Large intestine (tissue), 3 donors: ENCODE measurements around the gene LRRC75A. TPM values are rescaled to one million over a fixed set of nuclear protein-coding genes. Genes with fewer than 3 reads are reported as not detected.
A peak's percentile ranks its signal among the peaks of the same experiment; 100 is the strongest.

Experiments
- DNase-seq, 2 donors: peaks; one replicate each; pipeline versions ENCODE4 v3.0.0 to v3.0.0-alpha.2; 2013
- H3K27ac ChIP-seq: one replicate; pipeline ENCODE4 v1.5.1; 2013; ENCODE audit warnings: low read length
- H3K27me3 ChIP-seq: 2 replicates; pipeline ENCODE4 v1.6.1; 2013; ENCODE audit warnings: low read length; ENCODE audit not compliant: control insufficient read depth, insufficient read depth
- H3K36me3 ChIP-seq: 2 replicates; pipeline ENCODE4 v1.6.1; 2013; ENCODE audit warnings: low read length; ENCODE audit not compliant: control insufficient read depth, insufficient read depth
- H3K4me1 ChIP-seq: one replicate; pipeline ENCODE4 v1.6.1; 2013; ENCODE audit warnings: low read length; ENCODE audit not compliant: control insufficient read depth, insufficient read depth
- H3K4me3 ChIP-seq: one replicate; pipeline ENCODE4 v1.5.1; 2013; ENCODE audit warnings: low read length
- H3K9me3 ChIP-seq: one replicate; pipeline ENCODE4 v1.6.1; 2013; ENCODE audit warnings: mild to moderate bottlenecking, low read depth, low read length, moderate library complexity; ENCODE audit not compliant: control insufficient read depth
- WGBS: methylation state at CpG from one replicate; pipeline ENCODE4 v1.1.5; 2013; ENCODE audit warnings: low lambda C conversion rate; ENCODE audit not compliant: insufficient coverage; 5-methylcytosine and 5-hydroxymethylcytosine counted together
- polyA plus RNA-seq: library from polyadenylated mRNA; unstranded; fragments of 120-200 nt; gene quantifications from one replicate; pipeline ENCODE4 v1.2.1, GENCODE V29; 2013

The LRRC75A gene
- polyA plus RNA-seq, 1 donor, result 37.2 TPM

GRCh38 chr17:16484445-16485175 is 7.4 kb downstream of the LRRC75A start:
- H3K4me3 ChIP-seq, result no peak overlapping the region
- H3K9me3 ChIP-seq, result no peaks in the 10 kb centered on the region
- H3K27ac ChIP-seq, result peak overlapping the region; percentile 28
- 71% methylated on average over 1 of the region's 19 CpGs for WGBS
- peaks cover 66% of the 10 kb centered on the region for H3K4me1 ChIP-seq
- DNase-seq, result no peak
- H3K27me3 ChIP-seq, result no peaks in the 10 kb centered on the region
- H3K36me3 ChIP-seq, result peaks cover 24% of the 10 kb centered on the region

DNA sequence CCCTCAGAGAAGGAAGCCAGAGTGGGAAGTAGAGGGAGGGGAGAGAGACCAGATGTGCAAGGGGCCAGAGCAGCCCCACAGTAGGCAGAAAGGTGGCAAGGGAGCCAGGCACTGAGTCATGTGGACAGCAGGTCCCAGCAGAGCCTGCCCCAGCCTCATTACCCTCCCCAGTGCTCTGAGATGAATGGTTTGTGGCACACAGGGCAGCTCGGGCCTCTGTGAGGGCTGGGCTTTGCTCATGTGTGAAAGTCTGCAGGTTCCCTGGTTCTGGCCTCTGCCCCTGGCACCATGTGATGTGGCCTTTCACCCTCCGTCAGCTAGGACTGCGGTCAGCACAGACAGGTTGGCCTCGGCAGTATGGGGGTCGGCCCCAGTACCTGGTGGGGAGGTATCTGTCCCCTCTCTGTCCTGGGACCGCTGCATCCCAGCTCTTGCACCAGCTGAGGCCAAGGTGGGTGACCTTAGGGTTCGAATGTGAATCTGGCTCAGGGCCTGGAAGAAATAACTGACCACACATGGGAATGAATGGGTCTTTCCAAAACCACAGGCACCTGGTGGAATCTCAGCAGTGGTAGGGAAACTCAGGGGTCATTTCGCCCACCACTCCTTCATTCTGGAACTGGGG is 8.9 kb downstream of the LRRC75A start:
- Histone ChIP-seq H3K27me3 (no peaks in the 10 kb centered on the region), H3K4me3 (no peak overlapping the region), H3K27ac (no peak overlapping the region), H3K36me3 (peaks cover 31% of the 10 kb centered on the region), H3K9me3 (no peaks in the 10 kb centered on the region), H3K4me1 (peaks cover 62% of the 10 kb centered on the region)
- WGBS, result no CpG with 5 or more reads among the region's 8 CpGs
- DNase-seq, result no peak

GRCh38 chr17:16482253-16482652 is 9.7 kb downstream of the LRRC75A start:
- Histone ChIP-seq H3K4me3 (no peak overlapping the region), H3K27ac (no peak overlapping the region), H3K4me1 (peaks cover 62% of the 10 kb centered on the region), H3K27me3 (no peaks in the 10 kb centered on the region), H3K36me3 (peaks cover 26% of the 10 kb centered on the region), H3K9me3 (no peaks in the 10 kb centered on the region)
- no peak for DNase-seq
- no CpG with 5 or more reads among the region's 8 CpGs for WGBS

DNA sequence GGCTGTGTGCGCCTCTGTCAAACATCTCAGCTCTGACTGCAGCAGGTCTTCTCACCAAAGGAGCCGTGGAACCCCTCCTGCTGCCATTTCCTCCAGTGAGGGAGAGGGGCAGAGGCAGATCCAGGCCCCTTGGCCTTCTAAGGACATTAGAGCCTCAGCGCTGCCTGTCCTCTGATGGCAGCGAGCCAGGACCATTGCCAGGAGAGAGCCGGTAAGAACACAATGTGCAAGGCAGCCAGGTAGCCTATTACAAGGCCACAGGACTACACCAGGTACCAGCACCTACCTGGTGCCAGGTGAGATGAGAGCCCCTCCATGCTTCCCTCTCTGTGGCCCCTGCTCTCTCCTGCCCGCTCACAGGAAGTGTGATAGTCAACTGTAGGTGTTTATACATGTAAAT is 11.0 kb downstream of the LRRC75A start:
- Histone ChIP-seq H3K4me3 (no peak overlapping the region), H3K27me3 (no peaks in the 10 kb centered on the region), H3K27ac (no peak overlapping the region), H3K9me3 (no peaks in the 10 kb centered on the region), H3K4me1 (peaks cover 54% of the 10 kb centered on the region), H3K36me3 (peaks cover 22% of the 10 kb centered on the region)
- no peak for DNase-seq
- WGBS, result 100% methylated on average over 1 of the region's 6 CpGs

- H3K4me3 ChIP-seq, result no peak overlapping the region
- H3K4me1 ChIP-seq, result peaks cover 46% of the 10 kb centered on the region
- no peaks in the 10 kb centered on the region for H3K9me3 ChIP-seq
- peaks cover 22% of the 10 kb centered on the region for H3K36me3 ChIP-seq
- peak overlapping the region; percentile 26 for H3K27ac ChIP-seq
- WGBS, result no CpG with 5 or more reads among the region's 2 CpGs
- H3K27me3 ChIP-seq, result no peaks in the 10 kb centered on the region
- no peak for DNase-seq
These were observed 12.7 kb downstream of the LRRC75A start for GRCh38 chr17:16479264-16479663.

DNA sequence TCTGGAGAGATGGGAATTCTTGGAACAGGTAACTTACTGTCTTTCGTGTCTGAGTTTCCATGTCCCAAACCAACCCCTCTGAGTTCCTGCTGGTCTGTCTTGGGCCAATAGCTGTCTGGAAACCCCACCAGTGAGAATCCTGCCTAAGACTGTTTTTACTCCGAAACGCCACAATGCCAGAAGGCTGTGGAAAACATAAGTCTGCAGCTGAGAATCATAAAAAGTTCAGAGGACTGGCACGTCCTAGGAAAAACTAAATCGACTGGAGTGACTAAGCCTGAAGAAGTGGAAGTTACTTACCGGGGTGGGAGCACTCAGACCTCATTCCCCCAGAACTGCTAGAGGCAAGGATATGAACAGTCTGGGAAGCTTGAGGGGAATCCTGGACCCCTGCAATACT is 13.3 kb downstream of the LRRC75A start:
- H3K27me3 ChIP-seq, result no peaks in the 10 kb centered on the region
- H3K4me1 ChIP-seq, result peaks cover 46% of the 10 kb centered on the region
- peak overlapping the region; percentile 26 for H3K27ac ChIP-seq
- DNase-seq, result no peak
- no peak overlapping the region for H3K4me3 ChIP-seq
- 80% methylated on average over 1 of the region's 6 CpGs for WGBS
- peaks cover 22% of the 10 kb centered on the region for H3K36me3 ChIP-seq
- H3K9me3 ChIP-seq, result no peaks in the 10 kb centered on the region

DNA sequence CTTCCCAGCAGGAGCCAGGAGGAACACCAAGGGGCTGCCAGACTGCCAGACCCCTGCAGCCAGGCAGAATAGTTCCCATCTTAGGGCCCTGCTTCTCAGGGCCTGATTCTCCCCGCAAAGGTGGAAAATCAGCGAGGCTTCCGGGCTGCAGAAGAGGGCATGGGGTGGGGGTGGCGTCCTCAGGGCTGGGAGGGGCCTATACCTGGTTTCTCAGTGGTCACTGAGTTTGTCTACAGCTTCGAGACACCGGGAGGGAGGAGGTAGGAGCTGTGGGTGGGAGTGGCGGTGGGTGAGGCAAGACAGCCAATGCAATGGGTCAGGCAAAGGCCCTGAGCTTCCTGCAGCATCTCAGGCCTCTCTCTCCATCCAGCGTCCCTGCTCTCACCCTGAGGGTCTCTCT is 14.3 kb downstream of the LRRC75A start:
- no peak for DNase-seq
- peaks cover 36% of the 10 kb centered on the region for H3K4me1 ChIP-seq
- no peaks in the 10 kb centered on the region for H3K27me3 ChIP-seq
- no peak overlapping the region for H3K4me3 ChIP-seq
- no CpG with 5 or more reads among the region's 8 CpGs for WGBS
- no peaks in the 10 kb centered on the region for H3K9me3 ChIP-seq
- peak overlapping the region; percentile 43 for H3K27ac ChIP-seq
- H3K36me3 ChIP-seq, result peaks cover 19% of the 10 kb centered on the region

- no peaks in the 10 kb centered on the region for H3K9me3 ChIP-seq
- WGBS, result no CpG with 5 or more reads among the region's 5 CpGs
- peak overlapping the region; percentile 43 for H3K27ac ChIP-seq
- H3K4me3 ChIP-seq, result no peak overlapping the region
- H3K27me3 ChIP-seq, result no peaks in the 10 kb centered on the region
- no peak for DNase-seq
- peaks cover 35% of the 10 kb centered on the region for H3K4me1 ChIP-seq
- peaks cover 17% of the 10 kb centered on the region for H3K36me3 ChIP-seq
These were observed 14.7 kb downstream of the LRRC75A start for GRCh38 chr17:16477255-16477654.

- no peak overlapping the region for H3K4me3 ChIP-seq
- peak overlapping the region; percentile 56 for H3K27ac ChIP-seq
- peaks cover 39% of the 10 kb centered on the region for H3K4me1 ChIP-seq
- no peaks in the 10 kb centered on the region for H3K27me3 ChIP-seq
- no peaks in the 10 kb centered on the region for H3K9me3 ChIP-seq
- DNase-seq, result no peak
- no CpG with 5 or more reads among the region's 4 CpGs for WGBS
- peaks cover 13% of the 10 kb centered on the region for H3K36me3 ChIP-seq
These were observed 16.8 kb downstream of the LRRC75A start for GRCh38 chr17:16475179-16475704.

GRCh38 chr17:16474012-16474725 is 17.8 kb downstream of the LRRC75A start:
- Histone ChIP-seq H3K4me3 (no peak overlapping the region), H3K27ac (no peak overlapping the region), H3K4me1 (peaks cover 48% of the 10 kb centered on the region), H3K27me3 (no peaks in the 10 kb centered on the region), H3K9me3 (no peaks in the 10 kb centered on the region), H3K36me3 (peaks cover 15% of the 10 kb centered on the region)
- WGBS, result 80% methylated on average over 1 of the region's 13 CpGs
- no peak for DNase-seq
